Measurements from ENCODE around the gene HTR4.

The HTR4 gene

DNA sequence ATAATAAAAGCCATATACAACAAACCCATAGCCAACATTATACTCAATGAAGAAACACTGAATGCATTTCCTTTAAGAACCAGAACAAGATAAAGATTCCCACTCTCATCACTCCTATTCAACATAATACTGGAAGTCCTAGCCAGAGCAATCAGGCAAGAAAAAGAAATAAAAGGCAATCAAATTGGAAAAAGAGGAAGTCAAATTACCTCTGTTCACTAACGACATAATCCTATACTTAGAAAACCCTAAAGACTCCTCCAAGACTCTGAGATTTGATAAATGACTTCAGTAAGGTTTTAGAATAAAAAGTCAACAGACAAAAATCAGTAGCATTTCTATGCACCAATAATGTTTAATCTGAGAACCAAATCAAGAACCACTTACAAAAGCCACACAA is 36.6 kb upstream of the HTR4 start:
- TF ChIP-seq, protein P1, sequence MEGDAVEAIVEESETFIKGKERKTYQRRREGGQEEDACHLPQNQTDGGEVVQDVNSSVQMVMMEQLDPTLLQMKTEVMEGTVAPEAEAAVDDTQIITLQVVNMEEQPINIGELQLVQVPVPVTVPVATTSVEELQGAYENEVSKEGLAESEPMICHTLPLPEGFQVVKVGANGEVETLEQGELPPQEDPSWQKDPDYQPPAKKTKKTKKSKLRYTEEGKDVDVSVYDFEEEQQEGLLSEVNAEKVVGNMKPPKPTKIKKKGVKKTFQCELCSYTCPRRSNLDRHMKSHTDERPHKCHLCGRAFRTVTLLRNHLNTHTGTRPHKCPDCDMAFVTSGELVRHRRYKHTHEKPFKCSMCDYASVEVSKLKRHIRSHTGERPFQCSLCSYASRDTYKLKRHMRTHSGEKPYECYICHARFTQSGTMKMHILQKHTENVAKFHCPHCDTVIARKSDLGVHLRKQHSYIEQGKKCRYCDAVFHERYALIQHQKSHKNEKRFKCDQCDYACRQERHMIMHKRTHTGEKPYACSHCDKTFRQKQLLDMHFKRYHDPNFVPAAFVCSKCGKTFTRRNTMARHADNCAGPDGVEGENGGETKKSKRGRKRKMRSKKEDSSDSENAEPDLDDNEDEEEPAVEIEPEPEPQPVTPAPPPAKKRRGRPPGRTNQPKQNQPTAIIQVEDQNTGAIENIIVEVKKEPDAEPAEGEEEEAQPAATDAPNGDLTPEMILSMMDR (IDR thresholded peaks at IDR 0.05; ENCODE audit: borderline replicate concordance, insufficient read depth, low read depth, low read length): no peak
- no peak overlapping the region for H3K4me3 ChIP-seq (ENCODE audit: low read depth, low read length)

DNA sequence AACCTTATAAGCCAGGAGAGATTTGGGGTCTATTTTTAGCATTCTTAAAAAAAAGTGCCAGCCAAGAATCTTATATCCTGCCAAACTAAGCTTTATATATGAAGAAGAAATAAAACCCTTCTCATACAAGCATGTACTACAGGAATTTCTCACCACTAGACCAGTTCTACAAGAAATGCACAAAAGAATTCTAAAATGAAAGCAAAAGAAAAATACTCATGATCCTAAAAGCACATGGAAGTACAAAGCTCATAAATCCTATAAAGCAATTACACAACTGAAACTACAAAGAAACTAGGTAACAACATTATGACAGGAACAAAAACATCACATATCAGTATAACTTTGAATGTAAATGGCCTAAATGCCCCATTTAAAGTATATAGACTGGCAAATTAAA is 34.5 kb upstream of the HTR4 start:
- TF ChIP-seq, protein P1 (IDR thresholded peaks at IDR 0.05; ENCODE audit: borderline replicate concordance, insufficient read depth, low read depth, low read length): no peak
- no peak overlapping the region for H3K4me3 ChIP-seq (ENCODE audit: low read depth, low read length)

DNA sequence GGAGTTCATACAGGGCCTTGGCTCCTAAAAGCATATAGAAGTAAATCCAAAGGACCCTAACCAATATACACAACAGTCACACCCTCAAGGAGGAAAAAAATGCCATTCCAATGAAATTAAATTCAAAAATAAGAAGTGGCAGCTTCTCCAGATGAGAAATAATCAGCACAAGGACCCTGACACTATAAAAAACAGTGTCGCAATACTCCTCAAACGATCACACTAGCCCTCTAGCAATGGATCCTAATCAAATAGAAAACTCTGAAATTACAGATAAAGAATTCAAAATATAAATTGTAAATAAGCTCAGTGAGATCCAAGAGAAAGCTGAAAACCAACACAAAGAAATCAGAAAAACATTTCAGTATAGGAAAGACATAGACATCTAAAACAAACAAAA is 33.5 kb upstream of the HTR4 start:
- TF ChIP-seq, protein P1 (IDR thresholded peaks at IDR 0.05; ENCODE audit: borderline replicate concordance, insufficient read depth, low read depth, low read length): no peak
- H3K4me3 ChIP-seq (ENCODE audit: low read depth, low read length): no peak overlapping the region

GRCh38 chr5:148687427-148687826 is 33.1 kb upstream of the HTR4 start:
- TF ChIP-seq, protein P1 (IDR thresholded peaks at IDR 0.05; ENCODE audit: borderline replicate concordance, insufficient read depth, low read depth, low read length): peak; percentile 65
- no peak overlapping the region for H3K4me3 ChIP-seq (ENCODE audit: low read depth, low read length)

DNA sequence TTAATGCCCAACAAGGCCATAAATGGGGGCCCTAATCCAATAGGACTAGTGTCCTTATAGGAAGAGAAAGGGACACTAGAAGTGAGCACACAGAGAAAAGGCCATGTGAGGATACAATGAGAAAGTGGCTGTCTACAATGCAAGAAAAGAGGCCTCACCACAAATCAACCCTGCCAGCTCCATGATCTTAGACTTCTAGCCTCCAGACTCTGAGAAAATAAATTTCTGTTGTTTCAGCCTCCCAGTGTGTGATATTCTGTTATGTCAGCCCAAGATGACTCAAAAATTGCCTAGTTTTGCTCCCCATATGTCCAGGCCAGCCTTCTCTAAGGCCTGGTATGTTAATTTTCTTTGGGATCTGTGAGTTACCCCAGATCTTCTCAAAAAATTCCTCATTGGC is 32.3 kb upstream of the HTR4 start:
- H3K4me3 ChIP-seq (ENCODE audit: low read depth, low read length): no peak overlapping the region
- TF ChIP-seq, protein P1 (IDR thresholded peaks at IDR 0.05; ENCODE audit: borderline replicate concordance, insufficient read depth, low read depth, low read length): no peak

GRCh38 chr5:148685520-148686134 is 31.3 kb upstream of the HTR4 start:
- no peak overlapping the region for H3K4me3 ChIP-seq (ENCODE audit: low read depth, low read length)
- TF ChIP-seq, protein P1 (IDR thresholded peaks at IDR 0.05; ENCODE audit: borderline replicate concordance, insufficient read depth, low read depth, low read length): no peak

DNA sequence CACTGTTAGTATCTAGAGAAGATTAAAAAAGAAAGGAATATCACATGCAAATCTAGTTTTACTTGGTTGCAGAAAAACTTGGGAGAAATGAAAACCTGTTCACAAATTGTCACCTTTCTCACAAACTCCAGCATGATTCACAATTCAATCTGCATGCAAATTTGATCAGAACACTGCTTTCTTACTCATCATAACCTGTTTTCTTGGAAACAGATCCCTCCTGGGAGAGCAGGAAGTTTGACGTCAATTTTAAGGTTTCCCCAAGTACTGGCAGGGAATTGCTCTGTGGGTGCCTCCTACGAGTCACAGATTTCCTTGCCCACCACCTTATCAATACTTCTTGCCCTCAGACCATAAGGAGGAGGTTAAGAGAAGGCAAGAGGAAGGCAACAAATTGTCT is 30.2 kb upstream of the HTR4 start:
- H3K4me3 ChIP-seq (ENCODE audit: low read depth, low read length): no peak overlapping the region
- TF ChIP-seq, protein P1 (IDR thresholded peaks at IDR 0.05; ENCODE audit: borderline replicate concordance, insufficient read depth, low read depth, low read length): no peak

Data from GM12875 (cell line).